Ishikawa (cell line): ENCODE results near the gene FFAR3.

Experiments
- CEBPB ChIP-seq: IDR thresholded peaks from 2 replicates; pipeline ENCODE4 v1.6.1; 2012
- CREB1 ChIP-seq: IDR thresholded peaks from 2 replicates; pipeline ENCODE4 v1.6.1; 2012; ENCODE audit warnings: low read depth
- EGR1 ChIP-seq: IDR thresholded peaks from 2 replicates; pipeline ENCODE4 v1.6.1; 2012
- EP300 ChIP-seq: IDR thresholded peaks from 2 replicates; pipeline ENCODE4 v1.6.1; 2012; ENCODE audit warnings: borderline replicate concordance
- FOXM1 ChIP-seq: IDR thresholded peaks from 2 replicates; pipeline ENCODE4 v1.6.1; 2012; ENCODE audit warnings: low read depth, borderline replicate concordance
- NFIC ChIP-seq: IDR thresholded peaks from 2 replicates; pipeline ENCODE4 v1.6.1; 2012
- RAD21 ChIP-seq: IDR thresholded peaks from 2 replicates; pipeline ENCODE4 v1.6.1; 2012; ENCODE audit warnings: low read depth
- TAF1 ChIP-seq: IDR thresholded peaks from 2 replicates; pipeline ENCODE4 v1.6.1; 2012; ENCODE audit warnings: low read depth, mild to moderate bottlenecking
- TCF12 ChIP-seq: IDR thresholded peaks from 2 replicates; pipeline ENCODE4 v1.6.1; 2012; ENCODE audit warnings: low read depth
- TEAD4 ChIP-seq: IDR thresholded peaks from 2 replicates; pipeline ENCODE4 v1.6.1; 2012
- YY1 ChIP-seq: IDR thresholded peaks from 2 replicates; pipeline ENCODE4 v1.6.1; 2012; ENCODE audit warnings: low read depth
- ZBTB7A ChIP-seq: IDR thresholded peaks from 2 replicates; pipeline ENCODE4 v1.6.1; 2012; ENCODE audit warnings: low read depth
- TF ChIP-seq, protein P1 (sequence below): IDR thresholded peaks from 2 replicates; pipeline ENCODE4 v1.6.1; 2012; ENCODE audit warnings: low read depth, mild to moderate bottlenecking
- TF ChIP-seq, protein P2 (sequence below): IDR thresholded peaks from 2 replicates; pipeline ENCODE4 v1.6.1; 2012
- TF ChIP-seq, protein P3 (sequence below): IDR thresholded peaks from 2 replicates; pipeline ENCODE4 v1.6.1; 2012

Gene FFAR3

DNA sequence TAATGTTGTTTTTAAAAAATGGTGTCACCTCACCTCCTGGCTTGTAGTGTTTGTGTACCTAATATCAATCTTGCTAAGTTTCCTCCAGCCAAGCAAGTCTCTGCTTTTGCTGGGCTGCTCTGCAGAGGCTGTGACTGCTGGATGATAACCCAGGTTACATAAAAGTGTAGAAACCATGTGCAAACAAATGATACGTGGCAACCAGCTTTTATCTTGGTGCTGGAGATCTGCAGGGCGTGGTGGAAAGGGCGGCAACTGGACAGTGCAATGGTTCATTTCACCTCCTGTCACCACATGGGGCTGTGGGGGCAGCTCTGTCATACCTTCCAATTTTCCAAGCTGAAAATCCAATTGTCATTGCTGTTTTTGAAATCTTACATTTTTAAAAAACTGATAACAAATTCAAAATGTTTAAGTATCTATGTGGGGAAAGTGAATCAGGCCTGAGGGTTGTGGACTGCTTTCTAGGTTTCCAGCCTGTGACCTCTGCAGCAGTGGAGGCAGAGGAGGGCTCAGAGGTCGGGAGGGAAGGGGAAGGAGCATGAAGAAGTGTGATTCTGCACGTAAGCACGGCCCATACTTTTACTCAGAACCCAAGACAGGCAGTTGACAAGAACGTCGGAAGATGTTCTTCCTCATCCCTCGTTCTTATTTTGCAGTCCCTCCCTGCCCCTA, 22.3 kb downstream of the FFAR3 start:
- TF ChIP-seq ZBTB7A = no peak
- no peak for TF ChIP-seq NFIC
- no peak for TF ChIP-seq RAD21
- TF ChIP-seq EGR1 = no peak
- no peak for TF ChIP-seq CREB1

DNA sequence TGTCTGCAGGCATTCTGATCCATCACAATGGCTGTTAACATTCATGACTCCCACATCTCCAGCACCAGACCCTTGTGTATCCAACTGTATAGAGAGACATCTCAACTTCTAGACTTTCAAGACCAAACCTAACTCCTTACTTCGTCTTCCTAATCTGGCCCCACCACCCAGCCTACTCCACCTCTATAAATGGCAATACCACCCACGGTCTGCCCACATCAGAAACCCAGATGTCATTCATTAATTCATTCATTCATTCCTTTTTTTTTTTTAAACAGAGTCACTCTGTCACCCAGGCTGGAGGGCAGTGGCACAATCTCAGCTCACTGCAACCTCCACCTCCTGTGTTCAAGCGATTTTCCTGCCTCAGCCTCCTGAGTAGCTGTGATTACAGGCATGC, 23.1 kb downstream of the FFAR3 start:
- no peak for TF ChIP-seq NFIC
- TF ChIP-seq TAF1 = no peak
- TF ChIP-seq RAD21 = no peak
- TF ChIP-seq EGR1 = no peak
- TF ChIP-seq, protein P1, sequence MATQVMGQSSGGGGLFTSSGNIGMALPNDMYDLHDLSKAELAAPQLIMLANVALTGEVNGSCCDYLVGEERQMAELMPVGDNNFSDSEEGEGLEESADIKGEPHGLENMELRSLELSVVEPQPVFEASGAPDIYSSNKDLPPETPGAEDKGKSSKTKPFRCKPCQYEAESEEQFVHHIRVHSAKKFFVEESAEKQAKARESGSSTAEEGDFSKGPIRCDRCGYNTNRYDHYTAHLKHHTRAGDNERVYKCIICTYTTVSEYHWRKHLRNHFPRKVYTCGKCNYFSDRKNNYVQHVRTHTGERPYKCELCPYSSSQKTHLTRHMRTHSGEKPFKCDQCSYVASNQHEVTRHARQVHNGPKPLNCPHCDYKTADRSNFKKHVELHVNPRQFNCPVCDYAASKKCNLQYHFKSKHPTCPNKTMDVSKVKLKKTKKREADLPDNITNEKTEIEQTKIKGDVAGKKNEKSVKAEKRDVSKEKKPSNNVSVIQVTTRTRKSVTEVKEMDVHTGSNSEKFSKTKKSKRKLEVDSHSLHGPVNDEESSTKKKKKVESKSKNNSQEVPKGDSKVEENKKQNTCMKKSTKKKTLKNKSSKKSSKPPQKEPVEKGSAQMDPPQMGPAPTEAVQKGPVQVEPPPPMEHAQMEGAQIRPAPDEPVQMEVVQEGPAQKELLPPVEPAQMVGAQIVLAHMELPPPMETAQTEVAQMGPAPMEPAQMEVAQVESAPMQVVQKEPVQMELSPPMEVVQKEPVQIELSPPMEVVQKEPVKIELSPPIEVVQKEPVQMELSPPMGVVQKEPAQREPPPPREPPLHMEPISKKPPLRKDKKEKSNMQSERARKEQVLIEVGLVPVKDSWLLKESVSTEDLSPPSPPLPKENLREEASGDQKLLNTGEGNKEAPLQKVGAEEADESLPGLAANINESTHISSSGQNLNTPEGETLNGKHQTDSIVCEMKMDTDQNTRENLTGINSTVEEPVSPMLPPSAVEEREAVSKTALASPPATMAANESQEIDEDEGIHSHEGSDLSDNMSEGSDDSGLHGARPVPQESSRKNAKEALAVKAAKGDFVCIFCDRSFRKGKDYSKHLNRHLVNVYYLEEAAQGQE = no peak
- no peak for TF ChIP-seq CEBPB
- TF ChIP-seq EP300 = no peak
- no peak for TF ChIP-seq TCF12
- no peak for TF ChIP-seq TEAD4
- TF ChIP-seq, protein P2, sequence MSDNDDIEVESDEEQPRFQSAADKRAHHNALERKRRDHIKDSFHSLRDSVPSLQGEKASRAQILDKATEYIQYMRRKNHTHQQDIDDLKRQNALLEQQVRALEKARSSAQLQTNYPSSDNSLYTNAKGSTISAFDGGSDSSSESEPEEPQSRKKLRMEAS = no peak
- TF ChIP-seq CREB1 = no peak
- TF ChIP-seq FOXM1 = no peak
- TF ChIP-seq, protein P3, sequence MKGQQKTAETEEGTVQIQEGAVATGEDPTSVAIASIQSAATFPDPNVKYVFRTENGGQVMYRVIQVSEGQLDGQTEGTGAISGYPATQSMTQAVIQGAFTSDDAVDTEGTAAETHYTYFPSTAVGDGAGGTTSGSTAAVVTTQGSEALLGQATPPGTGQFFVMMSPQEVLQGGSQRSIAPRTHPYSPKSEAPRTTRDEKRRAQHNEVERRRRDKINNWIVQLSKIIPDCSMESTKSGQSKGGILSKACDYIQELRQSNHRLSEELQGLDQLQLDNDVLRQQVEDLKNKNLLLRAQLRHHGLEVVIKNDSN = no peak
- TF ChIP-seq YY1 = no peak
- TF ChIP-seq ZBTB7A = no peak

DNA sequence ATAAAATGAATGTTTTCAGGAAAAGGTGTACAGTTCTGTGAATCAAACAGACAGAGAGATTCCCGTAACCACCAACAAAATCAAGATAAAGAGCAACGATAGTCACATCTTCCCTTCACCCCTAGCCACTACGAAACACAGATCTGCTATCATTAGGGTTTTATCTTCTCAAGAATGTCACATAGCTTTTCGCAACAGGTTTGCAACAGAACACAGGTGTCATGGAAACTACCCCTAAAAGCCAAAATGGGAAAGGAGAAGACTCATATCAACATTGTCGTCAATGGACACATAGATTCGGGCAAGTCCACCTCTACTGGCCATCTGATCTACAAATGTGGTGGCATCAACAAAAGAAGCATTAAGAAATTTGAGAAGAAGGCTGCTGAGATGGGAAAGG, 23.7 kb downstream of the FFAR3 start:
- no peak for TF ChIP-seq TAF1
- TF ChIP-seq, protein P2 = no peak

DNA sequence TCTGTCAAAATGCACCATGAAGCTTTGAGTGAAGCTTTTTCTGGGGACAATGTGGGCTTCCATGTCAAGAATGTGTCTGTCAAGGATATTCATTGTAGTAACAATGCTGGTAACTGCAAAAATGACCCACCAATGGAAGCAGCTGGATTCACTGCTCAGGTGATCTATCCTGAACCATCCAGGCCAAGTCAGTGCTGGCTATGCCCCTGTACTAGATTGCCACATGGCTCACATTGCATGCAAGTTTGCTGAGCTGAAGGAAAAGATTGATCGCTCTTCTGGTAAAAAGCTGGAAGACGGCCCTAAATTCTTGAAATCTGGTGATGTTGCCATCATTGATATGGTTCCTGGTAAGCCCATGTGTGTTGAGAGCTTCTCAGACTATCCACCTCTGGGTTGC, 25.3 kb downstream of the FFAR3 start:
- TF ChIP-seq FOXM1 (no peak), CREB1 (no peak), TEAD4 (no peak), RAD21 (no peak), NFIC (no peak), EP300 (no peak), CEBPB (no peak), TCF12 (no peak), TAF1 (no peak), ZBTB7A (no peak), EGR1 (no peak), YY1 (no peak)
- TF ChIP-seq, protein P2 = no peak
- TF ChIP-seq, protein P1 = no peak
- TF ChIP-seq, protein P3 = no peak

DNA sequence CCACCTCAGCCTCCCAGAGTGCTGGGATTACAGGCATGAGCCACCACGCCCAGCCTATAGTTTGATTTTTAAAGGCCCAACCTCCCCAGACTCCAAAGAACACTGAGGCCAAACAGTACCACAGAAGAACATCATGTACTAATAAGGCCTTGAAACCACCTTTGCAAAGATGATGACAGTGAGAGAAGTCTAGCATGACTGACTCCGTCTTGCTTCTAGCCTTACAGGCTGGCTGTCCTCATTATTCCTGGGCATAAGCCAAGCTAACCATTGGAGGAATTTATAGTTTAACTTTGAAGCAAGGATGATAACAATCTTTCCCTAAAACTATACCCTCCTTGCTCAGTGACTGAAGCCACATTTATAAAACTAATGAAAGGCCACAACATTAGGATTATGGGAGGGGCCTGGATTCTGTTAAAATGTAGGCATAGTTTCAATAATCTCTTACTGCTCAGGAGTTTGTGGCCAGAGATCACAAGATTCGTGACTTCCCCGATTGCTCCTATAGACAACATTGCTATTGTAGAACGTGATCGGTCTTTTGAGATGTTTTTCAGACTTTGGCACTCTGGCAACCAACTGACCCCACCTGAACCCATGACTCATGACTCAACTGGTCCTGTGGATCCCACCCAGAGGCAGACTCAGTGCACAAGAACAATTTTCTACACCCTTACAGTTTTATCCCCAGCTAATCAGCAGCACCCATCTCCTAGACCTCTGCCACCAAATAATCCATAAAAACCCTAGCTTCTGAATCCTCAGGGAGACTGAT, 30.2 kb downstream of the FFAR3 start:
- TF ChIP-seq YY1 (no peak), FOXM1 (no peak), RAD21 (no peak), CEBPB (no peak), TAF1 (no peak), CREB1 (no peak), ZBTB7A (no peak)
